ENCODE measurements around the gene SLC29A3. TPM values are rescaled to one million over a fixed set of nuclear protein-coding genes. Genes with fewer than 3 reads are reported as not detected.

The SLC29A3 gene
- total and polyA plus RNA-seq, 2 experiments from 2014 or later = 10.3 to 12.3 TPM

GRCh38 chr10:71291528-71291900 lies 27.5 kb upstream of the SLC29A3 start (continued):
- no peak for TF ChIP-seq ZNF462 (CRISPR knock-in tag; IDR thresholded peaks at IDR 0.05)
- TF ChIP-seq, protein P1, sequence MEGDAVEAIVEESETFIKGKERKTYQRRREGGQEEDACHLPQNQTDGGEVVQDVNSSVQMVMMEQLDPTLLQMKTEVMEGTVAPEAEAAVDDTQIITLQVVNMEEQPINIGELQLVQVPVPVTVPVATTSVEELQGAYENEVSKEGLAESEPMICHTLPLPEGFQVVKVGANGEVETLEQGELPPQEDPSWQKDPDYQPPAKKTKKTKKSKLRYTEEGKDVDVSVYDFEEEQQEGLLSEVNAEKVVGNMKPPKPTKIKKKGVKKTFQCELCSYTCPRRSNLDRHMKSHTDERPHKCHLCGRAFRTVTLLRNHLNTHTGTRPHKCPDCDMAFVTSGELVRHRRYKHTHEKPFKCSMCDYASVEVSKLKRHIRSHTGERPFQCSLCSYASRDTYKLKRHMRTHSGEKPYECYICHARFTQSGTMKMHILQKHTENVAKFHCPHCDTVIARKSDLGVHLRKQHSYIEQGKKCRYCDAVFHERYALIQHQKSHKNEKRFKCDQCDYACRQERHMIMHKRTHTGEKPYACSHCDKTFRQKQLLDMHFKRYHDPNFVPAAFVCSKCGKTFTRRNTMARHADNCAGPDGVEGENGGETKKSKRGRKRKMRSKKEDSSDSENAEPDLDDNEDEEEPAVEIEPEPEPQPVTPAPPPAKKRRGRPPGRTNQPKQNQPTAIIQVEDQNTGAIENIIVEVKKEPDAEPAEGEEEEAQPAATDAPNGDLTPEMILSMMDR (conservative IDR thresholded peaks at IDR 0.05; ENCODE audit: low read depth in 2 of 2) = no peak
- TF ChIP-seq CREB1 (CRISPR knock-in tag; IDR thresholded peaks at IDR 0.05; ENCODE audit: low read depth) = no peak

- H3K4me3 Mint-ChIP-seq = no peak overlapping the region
- no peaks in the 10 kb centered on the region for H3K79me2 ChIP-seq (replicated peaks; ENCODE audit: insufficient read depth)
- peaks cover 48% of the 10 kb centered on the region for H3K36me3 Mint-ChIP-seq (ENCODE audit: low read depth)
Measured at GRCh38 chr10:71292624-71293445, 26.2 kb upstream of the SLC29A3 start.

More at GRCh38 chr10:71292624-71293445, 26.2 kb upstream of the SLC29A3 start:
- H3K27ac Mint-ChIP-seq = no peak overlapping the region
- no peaks in the 10 kb centered on the region for H3K9me2 ChIP-seq (ENCODE audit: insufficient read depth)
- no peaks in the 10 kb centered on the region for H3F3A ChIP-seq (replicated peaks; ENCODE audit: low read depth)
- H3K27me3 Mint-ChIP-seq (ENCODE audit: insufficient read depth, low read depth, poor library complexity) = no peaks in the 10 kb centered on the region
- H3K4me3 ChIP-seq = no peak overlapping the region
- H3K36me3 ChIP-seq (ENCODE audit: insufficient read depth) = no peaks in the 10 kb centered on the region; the same call in none of the 2 replicates
- no peak for DNase-seq (ENCODE audit: low spot score)
- no peaks in the 10 kb centered on the region for H3K9me3 Mint-ChIP-seq
- no peak overlapping the region for H3K4me2 ChIP-seq
- ATAC-seq = no peak
- H3K27me3 ChIP-seq (ENCODE audit: insufficient read depth) = no peaks in the 10 kb centered on the region
- no peak overlapping the region for H3K27ac ChIP-seq (ENCODE audit: low read depth)
- H4K20me1 ChIP-seq (replicated peaks; ENCODE audit: insufficient read depth) = no peaks in the 10 kb centered on the region; the same call in 1 of the 2 replicates
- TF ChIP-seq, protein P1 (conservative IDR thresholded peaks at IDR 0.05; ENCODE audit: low read depth in 2 of 2) = no peak
- TF ChIP-seq, protein P2, sequence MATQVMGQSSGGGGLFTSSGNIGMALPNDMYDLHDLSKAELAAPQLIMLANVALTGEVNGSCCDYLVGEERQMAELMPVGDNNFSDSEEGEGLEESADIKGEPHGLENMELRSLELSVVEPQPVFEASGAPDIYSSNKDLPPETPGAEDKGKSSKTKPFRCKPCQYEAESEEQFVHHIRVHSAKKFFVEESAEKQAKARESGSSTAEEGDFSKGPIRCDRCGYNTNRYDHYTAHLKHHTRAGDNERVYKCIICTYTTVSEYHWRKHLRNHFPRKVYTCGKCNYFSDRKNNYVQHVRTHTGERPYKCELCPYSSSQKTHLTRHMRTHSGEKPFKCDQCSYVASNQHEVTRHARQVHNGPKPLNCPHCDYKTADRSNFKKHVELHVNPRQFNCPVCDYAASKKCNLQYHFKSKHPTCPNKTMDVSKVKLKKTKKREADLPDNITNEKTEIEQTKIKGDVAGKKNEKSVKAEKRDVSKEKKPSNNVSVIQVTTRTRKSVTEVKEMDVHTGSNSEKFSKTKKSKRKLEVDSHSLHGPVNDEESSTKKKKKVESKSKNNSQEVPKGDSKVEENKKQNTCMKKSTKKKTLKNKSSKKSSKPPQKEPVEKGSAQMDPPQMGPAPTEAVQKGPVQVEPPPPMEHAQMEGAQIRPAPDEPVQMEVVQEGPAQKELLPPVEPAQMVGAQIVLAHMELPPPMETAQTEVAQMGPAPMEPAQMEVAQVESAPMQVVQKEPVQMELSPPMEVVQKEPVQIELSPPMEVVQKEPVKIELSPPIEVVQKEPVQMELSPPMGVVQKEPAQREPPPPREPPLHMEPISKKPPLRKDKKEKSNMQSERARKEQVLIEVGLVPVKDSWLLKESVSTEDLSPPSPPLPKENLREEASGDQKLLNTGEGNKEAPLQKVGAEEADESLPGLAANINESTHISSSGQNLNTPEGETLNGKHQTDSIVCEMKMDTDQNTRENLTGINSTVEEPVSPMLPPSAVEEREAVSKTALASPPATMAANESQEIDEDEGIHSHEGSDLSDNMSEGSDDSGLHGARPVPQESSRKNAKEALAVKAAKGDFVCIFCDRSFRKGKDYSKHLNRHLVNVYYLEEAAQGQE (IDR thresholded peaks at IDR 0.05; ENCODE audit: unreplicated experiment) = no peak
- TF ChIP-seq JUNB (IDR thresholded peaks at IDR 0.05; ENCODE audit: unreplicated experiment) (no peak), ZNF331 (CRISPR knock-in tag; IDR thresholded peaks at IDR 0.05; ENCODE audit: low read depth) (no peak), EZH2 (IDR thresholded peaks at IDR 0.05; ENCODE audit: low read depth, unreplicated experiment) (no peak), ETS1 (IDR thresholded peaks at IDR 0.05) (no peak)
- no peaks in the 10 kb centered on the region for H3K4me1 ChIP-seq (ENCODE audit: insufficient read depth)
- no peaks in the 10 kb centered on the region for H3K4me1 Mint-ChIP-seq
- H2AFZ ChIP-seq = no peak overlapping the region

All from GM23338 (cell line).